GM19328 (cell line): Measurements from ENCODE around the gene SRSF3.
"Not testable (repeated sequence)": the region's sequence is repeated elsewhere in the genome, so short reads cannot be mapped to it uniquely, and the experiment has no call there.

Experiments used
- ATAC-seq: cut with Tn5 transposase; IDR thresholded peaks from one replicate; pipeline ENCODE4 v1.9.1; 2021; ENCODE audit warnings: mild to moderate bottlenecking, moderate library complexity; ENCODE audit not compliant: unreplicated experiment

The SRSF3 gene

GRCh38 chr6:36604090-36605060 is 10.2 kb downstream of the SRSF3 start:
- ATAC-seq: no peak

GRCh38 chr6:36605143-36605542 is 11.0 kb downstream of the SRSF3 start:
- ATAC-seq: no peak

- no peak for ATAC-seq
These were observed 11.6 kb downstream of the SRSF3 start for GRCh38 chr6:36605560-36606391.

- ATAC-seq: not testable (repeated sequence)
These were observed 13.1 kb downstream of the SRSF3 start for GRCh38 chr6:36607305-36607682.

- no peak for ATAC-seq
These were observed 13.7 kb downstream of the SRSF3 start for GRCh38 chr6:36607683-36608386.

- ATAC-seq: no peak
These were observed 14.8 kb downstream of the SRSF3 start for GRCh38 chr6:36608788-36609563.

GRCh38 chr6:36609582-36609981 is 15.4 kb downstream of the SRSF3 start:
- ATAC-seq: no peak

GRCh38 chr6:36610041-36610955 is 16.1 kb downstream of the SRSF3 start:
- ATAC-seq: no peak

- no peak for ATAC-seq
These were observed 16.8 kb downstream of the SRSF3 start for GRCh38 chr6:36610956-36611336.

GRCh38 chr6:36611679-36612078 is 17.5 kb downstream of the SRSF3 start:
- not testable (repeated sequence) for ATAC-seq

- no peak for ATAC-seq
These were observed 18.0 kb downstream of the SRSF3 start for GRCh38 chr6:36612101-36612625.

GRCh38 chr6:36613200-36613995 is 19.2 kb downstream of the SRSF3 start:
- no peak for ATAC-seq

GRCh38 chr6:36615018-36615761 is 21.0 kb downstream of the SRSF3 start:
- no peak for ATAC-seq

- ATAC-seq: no peak
These were observed 22.8 kb downstream of the SRSF3 start for GRCh38 chr6:36616893-36617521.

GRCh38 chr6:36618366-36619355 is 24.5 kb downstream of the SRSF3 start:
- ATAC-seq: no peak

GRCh38 chr6:36621371-36621855 is 27.3 kb downstream of the SRSF3 start:
- no peak for ATAC-seq
